Measurements from ENCODE around the gene FRMD1.

GRCh38 chr6:168043848-168044415, 35.1 kb downstream of the FRMD1 start:
- TF ChIP-seq CTCF (conservative IDR thresholded peaks at IDR 0.05) = no peak
- TF ChIP-seq EZH2 (IDR thresholded peaks at IDR 0.05; ENCODE audit: low read depth) = no peak

Data from PC-9 (cell line).